ENCODE results near the gene CEACAM21. TPM values are rescaled to one million over a fixed set of nuclear protein-coding genes. Genes with fewer than 3 reads are reported as not detected.

The CEACAM21 gene
- total RNA-seq, 1 experiment from 2014 or later = not detected

DNA sequence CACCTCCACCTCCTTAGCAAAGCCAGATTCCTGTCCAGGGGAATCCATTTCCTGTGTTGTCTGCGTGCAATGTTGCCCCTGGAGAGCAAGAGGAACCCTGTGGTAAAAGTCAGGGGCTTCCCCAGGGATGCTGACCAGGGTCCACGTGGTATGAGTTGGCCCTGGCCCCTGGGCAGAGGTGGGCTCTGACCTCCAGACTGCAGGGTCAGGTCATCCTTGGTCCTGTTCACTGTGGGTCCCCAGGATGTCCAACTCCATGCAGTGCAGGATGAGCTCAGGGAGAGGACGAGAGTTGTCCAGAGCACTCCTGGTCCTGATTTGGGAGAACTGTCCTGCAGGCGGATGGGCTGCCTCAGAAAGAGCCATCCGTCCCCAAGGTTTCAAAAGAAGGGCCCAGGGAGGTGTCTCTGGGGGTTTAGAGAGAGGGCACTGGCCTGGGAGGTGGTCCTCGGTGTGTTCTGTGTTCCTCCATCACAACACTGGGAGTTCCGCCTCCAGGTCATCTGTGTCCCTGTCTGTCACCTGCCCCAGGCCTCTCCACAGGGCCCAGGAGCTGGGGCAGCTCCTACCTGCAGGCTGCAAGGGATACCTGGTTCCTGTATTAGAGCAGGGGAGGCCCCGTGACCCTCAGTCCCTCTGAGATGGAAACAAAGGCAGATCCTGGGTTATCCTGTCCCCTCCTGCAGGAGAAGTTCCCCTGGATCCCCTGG, 52.2 kb downstream of the CEACAM21 start:
- no peak for DNase-seq
- no peaks in the 10 kb centered on the region for H3K36me3 ChIP-seq (replicated peaks; ENCODE audit: control insufficient read depth, insufficient read depth, low read length)
- H3K4me3 ChIP-seq (ENCODE audit: insufficient read depth, low read depth, low read length) = no peak overlapping the region
- H3K27me3 ChIP-seq (ENCODE audit: control insufficient read depth, insufficient read depth, low read length) = no peaks in the 10 kb centered on the region

Other genes with a start within 250 kb of the CEACAM21 start
- 8.6 and 11.6 TPM in 2 replicates for gene TGFB1, start 222.2 kb upstream of the CEACAM21 start, total RNA-seq (2014; rRNA removed; shearing (Covaris generic))
- 1.1 and 2.9 TPM in 2 replicates for gene B9D2, start 212.0 kb upstream of the CEACAM21 start, total RNA-seq (2014; rRNA removed; shearing (Covaris generic))
- gene TMEM91, start 199.6 kb upstream of the CEACAM21 start, total RNA-seq (2014; rRNA removed; shearing (Covaris generic)) = 8.4 and 13.3 TPM in 2 replicates
- 79.6 and 83.0 TPM in 2 replicates for gene EXOSC5, start 178.8 kb upstream of the CEACAM21 start, total RNA-seq (2014; rRNA removed; shearing (Covaris generic))
- gene BCKDHA, start 178.3 kb upstream of the CEACAM21 start, total RNA-seq (2014; rRNA removed; shearing (Covaris generic)) = 36.0 and 53.1 TPM in 2 replicates
- 1.9 and 5.3 TPM in 2 replicates for gene B3GNT8, start 148.8 kb upstream of the CEACAM21 start, total RNA-seq (2014; rRNA removed; shearing (Covaris generic))
- gene DMAC2, start 136.3 kb upstream of the CEACAM21 start, total RNA-seq (2014; rRNA removed; shearing (Covaris generic)) = 80.0 and 96.0 TPM in 2 replicates
- not detected in 2 replicates for gene ERICH4, start 133.0 kb upstream of the CEACAM21 start, total RNA-seq (2014; rRNA removed; shearing (Covaris generic))
- not detected in 2 replicates for gene CEACAM4, start 50.9 kb downstream of the CEACAM21 start, total RNA-seq (2014; rRNA removed; shearing (Covaris generic))
- not detected in 2 replicates for gene CEACAM7, start 112.1 kb downstream of the CEACAM21 start, total RNA-seq (2014; rRNA removed; shearing (Covaris generic))
- gene CEACAM5, start 132.5 kb downstream of the CEACAM21 start, total RNA-seq (2014; rRNA removed; shearing (Covaris generic)) = not detected in 2 replicates
- gene CEACAM6, start 179.4 kb downstream of the CEACAM21 start, total RNA-seq (2014; rRNA removed; shearing (Covaris generic)) = not detected in 2 replicates
- not detected in 2 replicates for gene CEACAM3, start 220.4 kb downstream of the CEACAM21 start, total RNA-seq (2014; rRNA removed; shearing (Covaris generic))